IPS-18c (cell line): Measurements from ENCODE around the gene PPM1L.

Experiments
- H3K4me3 ChIP-seq: 2 replicates; pipeline ENCODE4 v1.7.0; 2013; ENCODE audit warnings: low read depth, mild to moderate bottlenecking, low read length, moderate library complexity; ENCODE audit not compliant: insufficient read depth
- H3K9me3 ChIP-seq: one replicate; pipeline ENCODE4 v1.6.1; 2013; ENCODE audit warnings: mild to moderate bottlenecking, low read length, moderate library complexity; ENCODE audit not compliant: control insufficient read depth, insufficient read depth

The PPM1L gene

GRCh38 chr3:161104561-161105551, 348.8 kb downstream of the PPM1L start, which contains the start of gene B3GALNT1:
TSS of gene B3GALNT1 (minus strand) at chr3:161105349. CDS start at chr3:161086754, 18,595 bp downstream.
- Histone ChIP-seq H3K4me3 (peak within 1 kb of the TSS; percentile 64), H3K9me3 (no peaks in the 10 kb centered on the region)

- no peaks in the 10 kb centered on the region for H3K9me3 ChIP-seq
These were observed 351.3 kb downstream of the PPM1L start for GRCh38 chr3:161107311-161107710.

GRCh38 chr3:161108840-161109239, 352.8 kb downstream of the PPM1L start:
- H3K4me3 ChIP-seq = no peak overlapping the region
- H3K9me3 ChIP-seq = no peaks in the 10 kb centered on the region

More at GRCh38 chr3:161107311-161107710, 351.3 kb downstream of the PPM1L start:
- no peak overlapping the region for H3K4me3 ChIP-seq

- H3K4me3 ChIP-seq = no peak overlapping the region
- H3K9me3 ChIP-seq = no peaks in the 10 kb centered on the region
These were observed 361.6 kb downstream of the PPM1L start for GRCh38 chr3:161117646-161118045.

- Histone ChIP-seq H3K4me3 (no peak overlapping the region), H3K9me3 (no peaks in the 10 kb centered on the region)
These were observed 370.5 kb downstream of the PPM1L start for GRCh38 chr3:161126495-161126894.
